ENCODE data around the gene RIC8B. TPM values are rescaled to one million over a fixed set of nuclear protein-coding genes. Genes with fewer than 3 reads are reported as not detected.

Gene RIC8B
- total RNA-seq, 4 donors from 2014 or later, result 15.1 to 24.9 (median 21.6) TPM

GRCh38 chr12:106910202-106910601 is 135.7 kb downstream of the RIC8B start:
- no peaks in the 10 kb centered on the region for H3K4me1 ChIP-seq
- WGBS, 2 donors, result 96 to 100% methylated on average over 1 of the region's 1 CpG
- TF ChIP-seq POLR2A (IDR thresholded peaks at IDR 0.05) (no peak), CTCF (IDR thresholded peaks at IDR 0.05) (no peak), EP300 (IDR thresholded peaks at IDR 0.05) (no peak)

GRCh38 chr12:106911581-106911980 is 137.1 kb downstream of the RIC8B start:
- no peak overlapping the region for H3K27ac ChIP-seq
- H3K9me3 ChIP-seq, result no peaks in the 10 kb centered on the region
- WGBS, 2 donors, result 85 to 86% methylated on average over 6 of the region's 6 CpGs
- H3K36me3 ChIP-seq, result no peaks in the 10 kb centered on the region
- H3K4me3 ChIP-seq, result no peak overlapping the region
- no peak for TF ChIP-seq CTCF (IDR thresholded peaks at IDR 0.05)
- TF ChIP-seq POLR2A (IDR thresholded peaks at IDR 0.05), result no peak
- no peak for TF ChIP-seq EP300 (IDR thresholded peaks at IDR 0.05)
- H3K4me1 ChIP-seq, result no peaks in the 10 kb centered on the region
- no peaks in the 10 kb centered on the region for H3K27me3 ChIP-seq
- DNase-seq (ENCODE audit: low spot score in 2 of 2), result no peak

More at GRCh38 chr12:106910202-106910601, 135.7 kb downstream of the RIC8B start:
- DNase-seq (ENCODE audit: low spot score in 2 of 2), result no peak
- no peaks in the 10 kb centered on the region for H3K27me3 ChIP-seq
- H3K36me3 ChIP-seq, result no peaks in the 10 kb centered on the region
- no peaks in the 10 kb centered on the region for H3K9me3 ChIP-seq
- no peak overlapping the region for H3K4me3 ChIP-seq
- no peak overlapping the region for H3K27ac ChIP-seq

GRCh38 chr12:106913456-106913855 is 139.0 kb downstream of the RIC8B start:
- Histone ChIP-seq H3K9me3 (no peaks in the 10 kb centered on the region), H3K27ac (no peak overlapping the region), H3K4me1 (no peaks in the 10 kb centered on the region), H3K36me3 (no peaks in the 10 kb centered on the region), H3K4me3 (no peak overlapping the region), H3K27me3 (no peaks in the 10 kb centered on the region)
- WGBS, 2 donors, result 83 to 92% methylated on average over 10 of the region's 10 CpGs
- DNase-seq (ENCODE audit: low spot score in 2 of 2), result no peak
- TF ChIP-seq POLR2A (IDR thresholded peaks at IDR 0.05), result no peak
- no peak for TF ChIP-seq EP300 (IDR thresholded peaks at IDR 0.05)
- no peak for TF ChIP-seq CTCF (IDR thresholded peaks at IDR 0.05)

- Histone ChIP-seq H3K27me3 (no peaks in the 10 kb centered on the region), H3K4me3 (no peak overlapping the region), H3K27ac (no peak overlapping the region), H3K9me3 (no peaks in the 10 kb centered on the region), H3K4me1 (peaks cover 0 to 3% (median 0%) of the 10 kb centered on the region in 4 donors), H3K36me3 (no peaks in the 10 kb centered on the region)
- TF ChIP-seq CTCF (IDR thresholded peaks at IDR 0.05), result no peak
- TF ChIP-seq EP300 (IDR thresholded peaks at IDR 0.05), result no peak
- TF ChIP-seq POLR2A (IDR thresholded peaks at IDR 0.05), result no peak
- 82 to 92% methylated on average over 3 of the region's 3 CpGs for WGBS, 2 donors
- no peak for DNase-seq (ENCODE audit: low spot score in 2 of 2)
Observed at GRCh38 chr12:106914796-106915634, 140.5 kb downstream of the RIC8B start.

- TF ChIP-seq CTCF (IDR thresholded peaks at IDR 0.05), result no peak
- no peak for TF ChIP-seq POLR2A (IDR thresholded peaks at IDR 0.05)
- TF ChIP-seq EP300 (IDR thresholded peaks at IDR 0.05), result no peak
Observed at GRCh38 chr12:106915635-106916026, 141.1 kb downstream of the RIC8B start.

More at GRCh38 chr12:106915635-106916026, 141.1 kb downstream of the RIC8B start:
- H3K9me3 ChIP-seq, result no peaks in the 10 kb centered on the region
- no peaks in the 10 kb centered on the region for H3K36me3 ChIP-seq
- no peak overlapping the region for H3K27ac ChIP-seq
- H3K4me1 ChIP-seq, result peaks cover 0 to 3% (median 0%) of the 10 kb centered on the region in 4 donors
- 84 to 97% methylated on average over 5 of the region's 5 CpGs for WGBS, 2 donors
- H3K4me3 ChIP-seq, result no peak overlapping the region
- DNase-seq (ENCODE audit: low spot score in 2 of 2), result no peak
- no peaks in the 10 kb centered on the region for H3K27me3 ChIP-seq

Measured in tibial nerve (tissue), 4 donors.